ENCODE measurements around the gene HK2. TPM values are rescaled to one million over a fixed set of nuclear protein-coding genes. Genes with fewer than 3 reads are reported as not detected.
"Not testable (repeated sequence)": the region's sequence is repeated elsewhere in the genome, so short reads cannot be mapped to it uniquely, and the experiment has no call there.

HK2 gene
- total RNA-seq, 1 donor from 2014 or later: 6.8 TPM

DNA sequence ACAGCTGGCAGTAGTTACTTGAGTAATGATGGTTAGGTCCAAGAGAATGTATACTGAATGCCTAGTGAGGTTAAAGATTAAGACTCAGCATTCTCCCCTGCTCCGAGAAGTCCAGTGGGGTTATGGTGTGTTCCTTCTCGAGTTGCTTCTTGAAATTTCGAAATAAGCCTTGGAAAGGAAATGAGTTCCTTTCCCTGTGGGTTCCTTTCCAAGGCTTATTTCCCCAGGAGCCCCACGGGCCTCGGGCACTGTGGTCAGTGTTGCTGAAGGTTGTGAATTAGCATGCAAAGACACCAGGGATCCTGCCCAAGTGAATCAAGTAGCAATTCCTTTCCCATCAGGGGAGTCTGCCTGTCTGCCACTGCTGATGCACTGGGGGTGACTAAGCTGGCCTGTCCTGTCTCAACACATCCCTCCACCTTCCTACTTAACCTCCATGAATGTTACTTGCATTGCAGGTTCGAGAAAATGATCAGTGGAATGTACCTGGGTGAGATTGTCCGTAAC, 53.6 kb downstream of the HK2 start:
- Histone ChIP-seq H3K4me1 (no peaks in the 10 kb centered on the region), H3K36me3 (peaks cover 38 to 52% of the 10 kb centered on the region in 2 donors), H3K9me3 (no peaks in the 10 kb centered on the region), H3K27ac (no peak overlapping the region), H3K4me3 (no peak overlapping the region), H3K27me3 (no peaks in the 10 kb centered on the region)
- TF ChIP-seq, protein P1, sequence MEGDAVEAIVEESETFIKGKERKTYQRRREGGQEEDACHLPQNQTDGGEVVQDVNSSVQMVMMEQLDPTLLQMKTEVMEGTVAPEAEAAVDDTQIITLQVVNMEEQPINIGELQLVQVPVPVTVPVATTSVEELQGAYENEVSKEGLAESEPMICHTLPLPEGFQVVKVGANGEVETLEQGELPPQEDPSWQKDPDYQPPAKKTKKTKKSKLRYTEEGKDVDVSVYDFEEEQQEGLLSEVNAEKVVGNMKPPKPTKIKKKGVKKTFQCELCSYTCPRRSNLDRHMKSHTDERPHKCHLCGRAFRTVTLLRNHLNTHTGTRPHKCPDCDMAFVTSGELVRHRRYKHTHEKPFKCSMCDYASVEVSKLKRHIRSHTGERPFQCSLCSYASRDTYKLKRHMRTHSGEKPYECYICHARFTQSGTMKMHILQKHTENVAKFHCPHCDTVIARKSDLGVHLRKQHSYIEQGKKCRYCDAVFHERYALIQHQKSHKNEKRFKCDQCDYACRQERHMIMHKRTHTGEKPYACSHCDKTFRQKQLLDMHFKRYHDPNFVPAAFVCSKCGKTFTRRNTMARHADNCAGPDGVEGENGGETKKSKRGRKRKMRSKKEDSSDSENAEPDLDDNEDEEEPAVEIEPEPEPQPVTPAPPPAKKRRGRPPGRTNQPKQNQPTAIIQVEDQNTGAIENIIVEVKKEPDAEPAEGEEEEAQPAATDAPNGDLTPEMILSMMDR (IDR thresholded peaks at IDR 0.05): no peak
- DNase-seq (ENCODE audit: low spot score in 2 of 2): no peak
- intact Hi-C loops (cut with DNase I): no loop called here

GRCh38 chr2:74887960-74888700, 54.2 kb downstream of the HK2 start:
- no peaks in the 10 kb centered on the region for H3K9me3 ChIP-seq
- H3K27me3 ChIP-seq: no peaks in the 10 kb centered on the region
- no peak for DNase-seq (ENCODE audit: low spot score in 2 of 2)
- H3K4me3 ChIP-seq: no peak overlapping the region
- H3K4me1 ChIP-seq: no peaks in the 10 kb centered on the region
- peaks cover 32 to 47% of the 10 kb centered on the region in 2 donors for H3K36me3 ChIP-seq
- H3K27ac ChIP-seq: no peak overlapping the region
- intact Hi-C loops (cut with DNase I): no loop called here
- TF ChIP-seq, protein P1 (IDR thresholded peaks at IDR 0.05): no peak

- Histone ChIP-seq H3K4me3 (no peak overlapping the region), H3K27ac (no peak overlapping the region), H3K4me1 (peaks cover 2 to 7% of the 10 kb centered on the region in 2 donors), H3K36me3 (peaks cover 28 to 42% of the 10 kb centered on the region in 2 donors), H3K9me3 (no peaks in the 10 kb centered on the region), H3K27me3 (no peaks in the 10 kb centered on the region)
- intact Hi-C loops (cut with DNase I): no loop called here
- no peak for DNase-seq (ENCODE audit: low spot score in 2 of 2)
- TF ChIP-seq, protein P1 (IDR thresholded peaks at IDR 0.05): no peak
Measured at GRCh38 chr2:74889159-74889558, 55.2 kb downstream of the HK2 start.

DNA sequence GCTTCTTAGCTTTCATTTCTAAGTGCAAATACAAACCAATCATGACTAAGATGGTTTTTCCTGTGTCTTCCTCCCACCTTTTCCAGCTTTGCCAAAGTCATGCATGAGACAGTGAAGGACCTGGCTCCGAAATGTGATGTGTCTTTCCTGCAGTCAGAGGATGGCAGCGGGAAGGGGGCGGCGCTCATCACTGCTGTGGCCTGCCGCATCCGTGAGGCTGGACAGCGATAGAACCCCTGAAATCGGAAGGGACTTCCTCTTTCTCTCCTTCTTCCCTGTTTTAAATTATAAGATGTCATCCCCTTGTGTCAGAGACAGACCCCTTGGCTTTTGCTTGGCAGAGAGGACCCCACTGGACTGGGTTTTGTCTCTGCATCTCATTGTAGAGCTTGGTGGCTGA, 56.8 kb downstream of the HK2 start:
- H3K4me3 ChIP-seq: no peak overlapping the region
- no peak for DNase-seq (ENCODE audit: low spot score in 2 of 2)
- peaks cover 3 to 9% of the 10 kb centered on the region in 2 donors for H3K4me1 ChIP-seq
- TF ChIP-seq, protein P1 (IDR thresholded peaks at IDR 0.05): no peak
- H3K27ac ChIP-seq: no peak overlapping the region
- peaks cover 17 to 30% of the 10 kb centered on the region in 2 donors for H3K36me3 ChIP-seq
- H3K9me3 ChIP-seq: no peaks in the 10 kb centered on the region
- no peaks in the 10 kb centered on the region for H3K27me3 ChIP-seq
- intact Hi-C loops (cut with DNase I): loop anchor here (5.0 kb wide), 1 partner anchor 257 kb away; no protein-coding TSS in a partner anchor

DNA sequence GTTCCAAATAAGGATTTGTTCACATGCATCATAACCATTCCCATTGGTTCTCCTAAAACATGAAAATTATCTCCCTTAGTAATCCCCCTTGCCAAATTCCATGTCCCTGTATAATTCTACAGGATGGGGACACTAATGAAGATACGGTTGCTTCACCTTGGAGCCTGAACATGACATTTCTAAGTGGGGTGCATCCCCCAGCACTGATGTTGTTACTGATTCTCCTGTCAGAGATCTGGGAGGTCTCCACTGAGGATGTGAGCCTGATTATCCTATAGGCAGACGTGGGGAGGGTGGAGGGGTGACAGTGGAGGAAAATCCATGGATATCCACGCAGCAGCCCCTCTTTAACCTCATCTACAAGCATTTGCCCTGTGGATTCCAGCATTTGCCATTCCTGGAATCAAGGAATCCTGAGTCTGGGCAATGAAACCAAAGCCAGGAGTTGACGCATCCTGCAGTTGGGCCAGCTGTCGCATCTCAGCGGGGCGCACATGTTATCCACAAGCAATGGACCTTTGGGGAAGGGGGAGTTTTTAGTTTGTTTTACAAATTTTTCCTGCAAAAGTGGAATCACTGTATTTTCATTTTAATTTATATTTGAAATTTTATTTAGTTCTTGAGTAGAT, 57.3 kb downstream of the HK2 start:
- Histone ChIP-seq H3K36me3 (peaks cover 13 to 27% of the 10 kb centered on the region in 2 donors), H3K4me1 (peaks cover 3 to 9% of the 10 kb centered on the region in 2 donors), H3K27me3 (no peaks in the 10 kb centered on the region), H3K27ac (no peak overlapping the region), H3K4me3 (no peak overlapping the region), H3K9me3 (no peaks in the 10 kb centered on the region)
- DNase-seq (ENCODE audit: low spot score in 2 of 2): no peak
- TF ChIP-seq, protein P1 (IDR thresholded peaks at IDR 0.05): no peak
- intact Hi-C loops (cut with DNase I): loop anchor here (5.0 kb wide), 1 partner anchor 256 kb away; no protein-coding TSS in a partner anchor

DNA sequence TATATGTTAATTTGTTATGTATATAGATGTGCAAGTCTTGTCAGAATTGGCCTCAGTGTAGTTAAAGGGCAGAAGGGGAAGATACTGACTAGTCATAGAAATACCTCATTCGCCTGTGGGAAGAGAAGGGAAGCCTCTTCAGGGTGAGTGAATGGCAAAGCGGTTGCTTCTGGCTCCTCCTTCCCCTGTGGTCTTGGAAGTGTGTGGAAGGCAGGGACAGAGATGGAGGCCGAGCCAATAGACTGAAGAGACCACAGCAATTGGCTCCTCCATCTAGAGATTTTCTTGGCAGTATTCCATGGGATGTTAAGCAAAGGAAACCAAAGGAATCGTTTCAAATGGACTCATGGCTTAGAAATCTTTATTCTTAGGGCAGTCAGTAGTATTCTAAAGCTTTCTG, 57.9 kb downstream of the HK2 start:
- H3K36me3 ChIP-seq: peaks cover 11 to 21% of the 10 kb centered on the region in 2 donors
- H3K4me1 ChIP-seq; H3K4me3 ChIP-seq; H3K27me3 ChIP-seq; DNase-seq (ENCODE audit: low spot score in 2 of 2); H3K9me3 ChIP-seq: not testable (repeated sequence)
- H3K27ac ChIP-seq: peak overlapping the region; percentile 54 to 76
- intact Hi-C loops (cut with DNase I): loop anchor here (5.0 kb wide), 1 partner anchor 255 kb away; no protein-coding TSS in a partner anchor

Data from ascending aorta (tissue), 2 donors.